Right atrium auricular region (tissue), 2 donors: ENCODE results near the gene MYO16. TPM values are rescaled to one million over a fixed set of nuclear protein-coding genes. Genes with fewer than 3 reads are reported as not detected.

Source experiments
- DNase-seq: peaks from one replicate; pipeline ENCODE4 v3.0.0-alpha.2; 2019; ENCODE audit warnings: low spot score
- H3K27ac ChIP-seq, 2 donors: fragments of 200-600 bp; sonication (generic); 1 replicate in 1 of 2; 2 replicates in 1 of 2; pipeline ENCODE4 v1.5.1; 2016 to 2019
- H3K27me3 ChIP-seq, 2 donors: fragments of 200-600 bp; sonication (generic); one replicate each; pipeline versions ENCODE4 v1.5.1 to v1.6.0; 2017 to 2019
- H3K36me3 ChIP-seq: fragments of 200-600 bp; sonication (generic); one replicate; pipeline ENCODE4 v1.5.1; 2016
- H3K4me1 ChIP-seq, 2 donors: fragments of 200-600 bp; sonication (generic); one replicate each; pipeline versions ENCODE4 v1.5.1 to v1.6.0; 2017 to 2019
- H3K4me3 ChIP-seq, 2 donors: fragments of 200-600 bp; sonication (generic); 1 replicate in 1 of 2; 2 replicates in 1 of 2; pipeline ENCODE4 v1.5.1; 2017 to 2019; ENCODE audit warnings: mild to moderate bottlenecking in 1 of 2, moderate library complexity in 1 of 2
- H3K9me3 ChIP-seq, 2 donors: fragments of 200-600 bp; sonication (generic); one replicate each; pipeline ENCODE4 v1.5.1; 2019
- CTCF ChIP-seq, 2 donors: fragments of 200-600 bp; sonication (generic); IDR thresholded peaks; one replicate each; pipeline ENCODE4 v1.5.1; 2019; ENCODE audit warnings: antibody characterized with exemption in 2 of 2
- total RNA-seq, 2 donors: library from RNA; depleted of rRNA; stranded (reverse); fragments of >200 nt; gene quantifications; one replicate each; pipeline ENCODE4 v1.1.0, GENCODE V29; 2016

Gene MYO16
- total RNA-seq, 2 donors from 2014 or later: 1.1 to 1.8 TPM

- H3K27me3 ChIP-seq: no peaks in the 10 kb centered on the region
- no peaks in the 10 kb centered on the region for H3K4me1 ChIP-seq
- no peak overlapping the region for H3K27ac ChIP-seq
- no peak overlapping the region for H3K4me3 ChIP-seq
- TF ChIP-seq CTCF (IDR thresholded peaks at IDR 0.05): no peak
- DNase-seq: no peak
- H3K9me3 ChIP-seq: peaks cover 3 to 13% of the 10 kb centered on the region in 2 donors
- H3K36me3 ChIP-seq: no peaks in the 10 kb centered on the region
Observed at GRCh38 chr13:108643646-108644353, 14.4 kb downstream of the MYO16 start.

GRCh38 chr13:108645376-108645775 is 16.0 kb downstream of the MYO16 start:
- no peak overlapping the region for H3K27ac ChIP-seq
- no peak overlapping the region for H3K4me3 ChIP-seq
- TF ChIP-seq CTCF (IDR thresholded peaks at IDR 0.05): no peak
- H3K27me3 ChIP-seq: no peaks in the 10 kb centered on the region
- DNase-seq: no peak
- peaks cover 3 to 13% of the 10 kb centered on the region in 2 donors for H3K9me3 ChIP-seq
- H3K36me3 ChIP-seq: no peaks in the 10 kb centered on the region
- no peaks in the 10 kb centered on the region for H3K4me1 ChIP-seq

- H3K36me3 ChIP-seq: no peaks in the 10 kb centered on the region
- H3K4me3 ChIP-seq: no peak overlapping the region
- peaks cover 3 to 9% of the 10 kb centered on the region in 2 donors for H3K9me3 ChIP-seq
- no peak overlapping the region for H3K27ac ChIP-seq
- H3K27me3 ChIP-seq: no peaks in the 10 kb centered on the region
- H3K4me1 ChIP-seq: no peaks in the 10 kb centered on the region
- no peak for DNase-seq
- TF ChIP-seq CTCF (IDR thresholded peaks at IDR 0.05): no peak
Observed at GRCh38 chr13:108650271-108650670, 20.9 kb downstream of the MYO16 start.

- no peak overlapping the region for H3K27ac ChIP-seq
- no peak for TF ChIP-seq CTCF (IDR thresholded peaks at IDR 0.05)
- no peaks in the 10 kb centered on the region for H3K36me3 ChIP-seq
- no peaks in the 10 kb centered on the region for H3K27me3 ChIP-seq
- H3K9me3 ChIP-seq: no peaks in the 10 kb centered on the region
- H3K4me1 ChIP-seq: no peaks in the 10 kb centered on the region
- H3K4me3 ChIP-seq: no peak overlapping the region
- DNase-seq: no peak
Observed at GRCh38 chr13:108656742-108657141, 27.3 kb downstream of the MYO16 start.

GRCh38 chr13:108657519-108657918 is 28.1 kb downstream of the MYO16 start:
- Histone ChIP-seq H3K27ac (no peak overlapping the region), H3K27me3 (no peaks in the 10 kb centered on the region), H3K4me3 (no peak overlapping the region), H3K9me3 (no peaks in the 10 kb centered on the region), H3K36me3 (no peaks in the 10 kb centered on the region), H3K4me1 (no peaks in the 10 kb centered on the region)
- no peak for TF ChIP-seq CTCF (IDR thresholded peaks at IDR 0.05)
- no peak for DNase-seq

GRCh38 chr13:108662528-108662927 is 33.1 kb downstream of the MYO16 start:
- no peaks in the 10 kb centered on the region for H3K36me3 ChIP-seq
- no peaks in the 10 kb centered on the region for H3K9me3 ChIP-seq
- H3K27ac ChIP-seq: no peak overlapping the region
- no peak for TF ChIP-seq CTCF (IDR thresholded peaks at IDR 0.05)
- H3K4me1 ChIP-seq: no peaks in the 10 kb centered on the region
- no peak for DNase-seq
- no peaks in the 10 kb centered on the region for H3K27me3 ChIP-seq
- H3K4me3 ChIP-seq: no peak overlapping the region
